Measurements from ENCODE around the gene IRAK1BP1. TPM values are rescaled to one million over a fixed set of nuclear protein-coding genes. Genes with fewer than 3 reads are reported as not detected.
A peak's percentile ranks its signal among the peaks of the same experiment; 100 is the strongest.
"Not testable (repeated sequence)": the region's sequence is repeated elsewhere in the genome, so short reads cannot be mapped to it uniquely, and the experiment has no call there.

Gene IRAK1BP1
- total RNA-seq, 1 donor from 2014 or later = 3.4 TPM

- DNase-seq (ENCODE audit: low read depth) = no peak
- no peak overlapping the region for H3K4me2 ChIP-seq (ENCODE audit: low read length)
- no peak overlapping the region for H3K4me3 ChIP-seq (ENCODE audit: insufficient read depth, low read depth, low read length)
- no peaks in the 10 kb centered on the region for H3K27me3 ChIP-seq (ENCODE audit: insufficient read depth, low read length)
- no peak overlapping the region for H3K4me3 Mint-ChIP-seq (ENCODE audit: unreplicated experiment)
- TF ChIP-seq CTCF (IDR thresholded peaks at IDR 0.05; ENCODE audit: insufficient read depth, low read depth, low read length) = no peak
- no peak for TF ChIP-seq EZH2 (IDR thresholded peaks at IDR 0.05; ENCODE audit: insufficient read depth, low read length)
- no peaks in the 10 kb centered on the region for H3K79me2 ChIP-seq (ENCODE audit: insufficient read depth, low read length)
- peaks cover 2% of the 10 kb centered on the region for H3K36me3 Mint-ChIP-seq (ENCODE audit: low read depth, unreplicated experiment)
- FAIRE-seq = no peak
- no peaks in the 10 kb centered on the region for H4K20me1 ChIP-seq (ENCODE audit: insufficient read depth, low read length)
- H3K4me1 ChIP-seq (ENCODE audit: insufficient read depth, low read length) = no peaks in the 10 kb centered on the region
- peaks cover 3% of the 10 kb centered on the region for H3K9me3 ChIP-seq (ENCODE audit: insufficient read depth, low read depth, low read length)
- no peak overlapping the region for H3K27ac Mint-ChIP-seq (ENCODE audit: unreplicated experiment)
- H3K27ac ChIP-seq (ENCODE audit: low read depth, low read length) = no peak overlapping the region
- H3K9ac ChIP-seq (ENCODE audit: low read length) = no peak overlapping the region
- H3K36me3 ChIP-seq (ENCODE audit: insufficient read depth, low read length) = no peaks in the 10 kb centered on the region
- H3K9me3 Mint-ChIP-seq (ENCODE audit: unreplicated experiment) = peaks cover 25% of the 10 kb centered on the region
- no peaks in the 10 kb centered on the region for H3K27me3 Mint-ChIP-seq (ENCODE audit: low read depth, unreplicated experiment)
- no peaks in the 10 kb centered on the region for H3K4me1 Mint-ChIP-seq (ENCODE audit: low read depth, unreplicated experiment)
- H2AFZ ChIP-seq (ENCODE audit: low read depth, low read length) = no peak overlapping the region
Observed at GRCh38 chr6:78917788-78918187, 50.4 kb downstream of the IRAK1BP1 start.

GRCh38 chr6:78921168-78921567, 53.8 kb downstream of the IRAK1BP1 start:
- peaks cover 28% of the 10 kb centered on the region for H3K9me3 Mint-ChIP-seq (ENCODE audit: unreplicated experiment)
- not testable (repeated sequence) for H3K9ac ChIP-seq (ENCODE audit: low read length); H3K4me3 ChIP-seq (ENCODE audit: insufficient read depth, low read depth, low read length)

GRCh38 chr6:78925317-78925716, 58.0 kb downstream of the IRAK1BP1 start:
- H3K27ac ChIP-seq (ENCODE audit: low read depth, low read length) = no peak overlapping the region
- no peaks in the 10 kb centered on the region for H3K4me1 ChIP-seq (ENCODE audit: insufficient read depth, low read length)
- H3K36me3 ChIP-seq (ENCODE audit: insufficient read depth, low read length) = no peaks in the 10 kb centered on the region
- no peaks in the 10 kb centered on the region for H3K27me3 ChIP-seq (ENCODE audit: insufficient read depth, low read length)
- peaks cover 8% of the 10 kb centered on the region for H3K9me3 ChIP-seq (ENCODE audit: insufficient read depth, low read depth, low read length)
- Mint-ChIP-seq H3K27me3 (ENCODE audit: low read depth, unreplicated experiment) (no peaks in the 10 kb centered on the region), H3K9me3 (ENCODE audit: unreplicated experiment) (peaks cover 27% of the 10 kb centered on the region), H3K4me3 (ENCODE audit: unreplicated experiment) (no peak overlapping the region), H3K27ac (ENCODE audit: unreplicated experiment) (no peak overlapping the region), H3K36me3 (ENCODE audit: low read depth, unreplicated experiment) (no peaks in the 10 kb centered on the region), H3K4me1 (ENCODE audit: low read depth, unreplicated experiment) (no peaks in the 10 kb centered on the region)
- DNase-seq (ENCODE audit: low read depth) (no peak), FAIRE-seq (peak; percentile 39)
- TF ChIP-seq CTCF (IDR thresholded peaks at IDR 0.05; ENCODE audit: insufficient read depth, low read depth, low read length) = no peak
- no peak for TF ChIP-seq EZH2 (IDR thresholded peaks at IDR 0.05; ENCODE audit: insufficient read depth, low read length)
- H3K79me2 ChIP-seq (ENCODE audit: insufficient read depth, low read length) = no peaks in the 10 kb centered on the region
- no peak overlapping the region for H2AFZ ChIP-seq (ENCODE audit: low read depth, low read length)
- no peak overlapping the region for H3K4me2 ChIP-seq (ENCODE audit: low read length)
- no peak overlapping the region for H3K9ac ChIP-seq (ENCODE audit: low read length)
- H3K4me3 ChIP-seq (ENCODE audit: insufficient read depth, low read depth, low read length) = no peak overlapping the region
- no peaks in the 10 kb centered on the region for H4K20me1 ChIP-seq (ENCODE audit: insufficient read depth, low read length)

More at GRCh38 chr6:78921168-78921567, 53.8 kb downstream of the IRAK1BP1 start:
- H3K4me2 ChIP-seq (ENCODE audit: low read length); H3K9me3 ChIP-seq (ENCODE audit: insufficient read depth, low read depth, low read length); DNase-seq (ENCODE audit: low read depth); H4K20me1 ChIP-seq (ENCODE audit: insufficient read depth, low read length); H3K27me3 ChIP-seq (ENCODE audit: insufficient read depth, low read length); FAIRE-seq; H3K4me1 ChIP-seq (ENCODE audit: insufficient read depth, low read length); H3K79me2 ChIP-seq (ENCODE audit: insufficient read depth, low read length); H3K4me1 Mint-ChIP-seq (ENCODE audit: low read depth, unreplicated experiment); H3K27ac ChIP-seq (ENCODE audit: low read depth, low read length); H2AFZ ChIP-seq (ENCODE audit: low read depth, low read length); H3K36me3 ChIP-seq (ENCODE audit: insufficient read depth, low read length); H3K27ac Mint-ChIP-seq (ENCODE audit: unreplicated experiment); H3K27me3 Mint-ChIP-seq (ENCODE audit: low read depth, unreplicated experiment); H3K36me3 Mint-ChIP-seq (ENCODE audit: low read depth, unreplicated experiment); H3K4me3 Mint-ChIP-seq (ENCODE audit: unreplicated experiment): not testable (repeated sequence)

All from astrocyte (in vitro differentiated cells and primary cell).